ENCODE data around the gene LY6G6F. TPM values are rescaled to one million over a fixed set of nuclear protein-coding genes. Genes with fewer than 3 reads are reported as not detected.
A peak's percentile ranks its signal among the peaks of the same experiment; 100 is the strongest.

Gene LY6G6F
- polyA plus RNA-seq, 1 of the 3 experiments (the other 2 are of a cell fraction) = not detected

GRCh38 chr6:31702819-31703716, 3.6 kb upstream of the LY6G6F start, which contains the start of gene ABHD16A:
TSS of gene ABHD16A (minus strand) at chr6:31703324. CDS start at chr6:31703281, 43 bp downstream.
- Histone ChIP-seq H3K4me1 (ENCODE audit: control insufficient read depth in 1 of 2, insufficient read depth in 2 of 2, low read depth in 1 of 2, low read length in 1 of 2) (peaks cover 0 to 15% of the 10 kb centered on the region in 2 experiments; a peak in 2 of 4 replicates), H2AFZ (ENCODE audit: low read depth) (peak within 1 kb of the TSS; percentile 96), H3K4me2 (peak within 1 kb of the TSS; percentile 97), H3K9ac (peak within 1 kb of the TSS; percentile 95), H3K9me2 (no peaks in the 10 kb centered on the region), H3K27me3 (ENCODE audit: insufficient read depth) (no peaks in the 10 kb centered on the region), H3K79me2 (ENCODE audit: insufficient read depth) (peaks cover 36% of the 10 kb centered on the region), H3K27ac (ENCODE audit: low read depth in 2 of 2, low read length in 1 of 2) (peak within 1 kb of the TSS; percentile 87 to 89), H4K20me1 (ENCODE audit: insufficient read depth) (no peaks in the 10 kb centered on the region), H3K4me3 (ENCODE audit: low read depth in 2 of 2, low read length in 1 of 2) (peak within 1 kb of the TSS; percentile 81 to 98), H3F3A (replicated peaks; ENCODE audit: insufficient read depth) (peaks cover 12% of the 10 kb centered on the region), H3K9me3 (no peaks in the 10 kb centered on the region), H3K36me3 (replicated peaks in 1 of 2; ENCODE audit: control insufficient read depth in 1 of 2, insufficient read depth in 2 of 2, low read length in 1 of 2) (peaks cover 0 to 13% of the 10 kb centered on the region in 2 experiments)
- DNase-seq = peak; percentile 97
- WGBS (ENCODE audit: low lambda C conversion rate) = 2% methylated on average over 43 of the region's 54 CpGs
- POLR2A ChIA-PET = interaction anchor here (0.9 to 1.8 kb wide), 9 partner anchors 8 to 1085 kb away, joined by 3 to 7 read pairs (median 4); partner anchors contain the start of genes C6orf47, CLIC1, DDX39B and HSPA1B
- CTCF ChIA-PET = interaction anchor here (0.8 to 1.7 kb wide), 6 partner anchors 8 to 126 kb away, joined by 3 to 5 read pairs (median 4); no protein-coding TSS in a partner anchor
- no peak for TF ChIP-seq IRF3 (IDR thresholded peaks at IDR 0.05; ENCODE audit: low read depth, low read length)
- no peak for TF ChIP-seq FOXJ3 (CRISPR knock-in tag; IDR thresholded peaks at IDR 0.05)
- TF ChIP-seq PBX3 (IDR thresholded peaks at IDR 0.05) = no peak; the same call in 1 of the 2 replicates
- peak; percentile 67; the same call in 1 of the 2 replicates for TF ChIP-seq SIN3A (IDR thresholded peaks at IDR 0.05; ENCODE audit: borderline replicate concordance, low read depth, low read length)
- TF ChIP-seq NRF1 (IDR thresholded peaks at IDR 0.05; ENCODE audit: low read depth, low read length) = peak; percentile 3; the same call in 1 of the 2 replicates
- peak; percentile 81 for TF ChIP-seq ELF1 (IDR thresholded peaks at IDR 0.05)
- TF ChIP-seq ZBTB33 (IDR thresholded peaks at IDR 0.05; ENCODE audit: borderline replicate concordance, low read depth) = 0 out of 2 replicates have a peak, but pooled peaks have one; percentile 41
- no peak for TF ChIP-seq FOXM1 (IDR thresholded peaks at IDR 0.05; ENCODE audit: low read depth)
- TF ChIP-seq NFIC (IDR thresholded peaks at IDR 0.05; ENCODE audit: borderline replicate concordance) = no peak
- TF ChIP-seq POLR2AphosphoS5 (IDR thresholded peaks at IDR 0.05; ENCODE audit: low read depth, low read length) = peak; percentile 83
- peak in 1 of 2 experiments; percentile 28; a peak in 2 of 4 replicates for TF ChIP-seq EP300 (IDR thresholded peaks at IDR 0.05; ENCODE audit: borderline replicate concordance in 1 of 2, low read depth in 1 of 2, low read length in 1 of 2)
- no peak; the same call in 1 of the 2 replicates for TF ChIP-seq RFX5 (IDR thresholded peaks at IDR 0.05; ENCODE audit: low read length)
- no peak for TF ChIP-seq USF1 (IDR thresholded peaks at IDR 0.05; ENCODE audit: borderline replicate concordance, low read depth)
- no peak for TF ChIP-seq GATA2 (CRISPR knock-in tag; IDR thresholded peaks at IDR 0.05)
- no peak for TF ChIP-seq FOSL2 (IDR thresholded peaks at IDR 0.05; ENCODE audit: borderline replicate concordance, low read depth)
- no peak for TF ChIP-seq RXRA (IDR thresholded peaks at IDR 0.05; ENCODE audit: borderline replicate concordance, low read depth)
- peak; percentile 71 for TF ChIP-seq TAF1 (IDR thresholded peaks at IDR 0.05; ENCODE audit: borderline replicate concordance, low read depth, low read length)
- TF ChIP-seq MAX (IDR thresholded peaks at IDR 0.05; ENCODE audit: low read depth) = 0 out of 2 replicates have a peak, but pooled peaks have one; percentile 51
- TF ChIP-seq TEAD4 (IDR thresholded peaks at IDR 0.05; ENCODE audit: borderline replicate concordance, insufficient read depth) = no peak
- peak; percentile 76 for TF ChIP-seq CHD2 (IDR thresholded peaks at IDR 0.05; ENCODE audit: low read length, partially characterized antibody)
- peak; percentile 58; the same call in 1 of the 2 replicates for TF ChIP-seq RCOR1 (IDR thresholded peaks at IDR 0.05; ENCODE audit: low read length)
- peak; percentile 48; the same call in 1 of the 2 replicates for TF ChIP-seq GABPA (IDR thresholded peaks at IDR 0.05; ENCODE audit: low read depth)
- no peak for TF ChIP-seq EZH2phosphoT487 (IDR thresholded peaks at IDR 0.05; ENCODE audit: borderline replicate concordance, low read depth)
- TF ChIP-seq CTCF (IDR thresholded peaks at IDR 0.05) = no peak
